GM12891 (cell line): ENCODE data around the gene SEMA5A.
"Not testable (repeated sequence)": the region's sequence is repeated elsewhere in the genome, so short reads cannot be mapped to it uniquely, and the experiment has no call there.

Source experiments
- DNase-seq: peaks from one replicate; pipeline ENCODE4 v3.0.0; 2011; ENCODE audit warnings: low spot score; ENCODE audit not compliant: insufficient read length
- FAIRE-seq: peaks from 2 replicates; lab custom pipeline; 2011; peaks lifted over from hg19 to GRCh38; lab: Jason Lieb, UNC
- PAX5 ChIP-seq: IDR thresholded peaks from 2 replicates; pipeline ENCODE4 v1.6.1; 2011; ENCODE audit warnings: low read length, moderate library complexity, mild to moderate bottlenecking; ENCODE audit not compliant: insufficient read depth, severe bottlenecking
- POLR2A ChIP-seq: IDR thresholded peaks from 2 replicates; pipeline ENCODE4 v1.6.1; 2011; ENCODE audit warnings: low read depth, low read length, control low read depth
- POLR2AphosphoS5 ChIP-seq: IDR thresholded peaks from 2 replicates; pipeline ENCODE4 v1.6.1; 2011; ENCODE audit warnings: low read depth, low read length, control low read depth
- POU2F2 ChIP-seq: IDR thresholded peaks from 2 replicates; pipeline ENCODE4 v1.6.1; 2011; ENCODE audit warnings: low read depth, mild to moderate bottlenecking, control low read depth, low read length, moderate library complexity
- SPI1 ChIP-seq: IDR thresholded peaks from 2 replicates; pipeline ENCODE4 v1.6.1; 2011; ENCODE audit warnings: low read depth, low read length, control low read depth
- TAF1 ChIP-seq: IDR thresholded peaks from 2 replicates; pipeline ENCODE4 v1.6.1; 2011; ENCODE audit warnings: low read depth, low read length, control low read depth

SEMA5A gene

DNA sequence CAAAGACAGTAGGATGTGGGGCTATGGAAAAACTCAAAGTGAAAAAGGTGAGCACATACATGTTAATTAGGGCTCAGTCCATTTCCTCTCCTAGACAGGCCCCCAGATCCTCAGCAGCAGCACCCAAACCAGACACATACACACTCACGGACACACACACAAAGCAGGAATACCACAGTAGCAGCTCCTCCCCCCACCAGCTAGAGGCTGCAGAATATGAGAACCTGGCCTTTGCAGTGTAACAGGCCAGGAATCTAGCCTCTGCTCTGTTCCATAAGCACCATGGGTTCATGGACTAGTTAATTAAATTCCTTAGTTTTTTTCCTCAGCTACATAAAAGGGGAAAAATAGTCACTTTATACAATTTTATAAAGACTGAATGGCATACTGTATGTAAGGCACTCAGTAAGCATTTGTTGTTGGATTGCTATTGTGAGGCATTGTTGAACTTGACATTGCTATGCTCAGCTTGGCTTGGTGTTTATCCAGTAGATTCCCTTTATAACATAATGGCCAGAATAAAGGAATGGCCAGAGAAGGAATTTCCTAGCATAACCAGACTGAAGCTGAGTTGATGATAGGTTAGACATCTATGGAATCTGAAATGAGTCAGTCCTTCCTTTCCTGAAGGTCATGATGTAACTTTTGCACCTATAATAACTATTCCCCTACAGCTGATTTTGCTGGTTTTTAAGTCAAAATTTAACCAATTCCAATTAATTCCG, 186.8 kb downstream of the SEMA5A start:
- TF ChIP-seq TAF1 (no peak), POLR2A (no peak), POLR2AphosphoS5 (no peak), PAX5 (no peak), POU2F2 (no peak), SPI1 (no peak)
- DNase-seq (no peak), FAIRE-seq (no peak)

DNA sequence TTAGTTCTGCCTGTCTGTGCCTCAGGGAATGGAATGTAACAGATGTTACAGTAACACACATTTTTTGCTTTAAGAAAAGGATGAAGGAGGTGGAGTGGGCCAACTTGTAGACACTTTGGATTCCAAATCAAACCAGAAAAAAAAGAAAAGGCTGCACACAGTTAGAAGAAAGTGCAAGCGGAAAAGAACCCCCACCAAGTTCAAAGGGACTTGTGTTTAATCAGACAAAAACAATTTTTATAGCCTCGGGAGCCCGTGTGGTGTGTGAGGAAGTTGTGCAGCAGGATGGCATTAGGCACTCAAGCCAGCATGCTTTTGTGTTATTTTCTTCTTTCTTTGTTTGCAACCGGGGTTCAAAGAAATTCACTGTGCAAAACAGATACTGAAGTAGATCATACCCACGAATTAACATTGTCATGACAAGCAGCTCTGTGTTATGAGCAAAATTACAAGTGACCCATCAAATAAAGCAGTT, 189.5 kb downstream of the SEMA5A start:
- no peak for FAIRE-seq
- no peak for TF ChIP-seq POLR2A
- no peak for TF ChIP-seq SPI1
- no peak for TF ChIP-seq POLR2AphosphoS5
- no peak for TF ChIP-seq POU2F2
- DNase-seq = no peak

GRCh38 chr5:9354336-9355081, 191.4 kb downstream of the SEMA5A start:
- DNase-seq (no peak), FAIRE-seq (no peak)
- TF ChIP-seq PAX5 (no peak), SPI1 (no peak), POU2F2 (no peak), TAF1 (no peak), POLR2AphosphoS5 (no peak), POLR2A (no peak)

- not testable (repeated sequence) for FAIRE-seq, DNase-seq
Observed at GRCh38 chr5:9353048-9353447, 192.8 kb downstream of the SEMA5A start.

GRCh38 chr5:9351546-9351945, 194.3 kb downstream of the SEMA5A start:
- FAIRE-seq (no peak), DNase-seq (no peak)
- no peak for TF ChIP-seq POLR2AphosphoS5
- TF ChIP-seq POU2F2 = no peak
- no peak for TF ChIP-seq SPI1
- TF ChIP-seq POLR2A = no peak
- TF ChIP-seq TAF1 = no peak
- TF ChIP-seq PAX5 = no peak

GRCh38 chr5:9350301-9350797, 195.5 kb downstream of the SEMA5A start:
- FAIRE-seq (no peak), DNase-seq (no peak)
- TF ChIP-seq SPI1 (no peak), TAF1 (no peak), POU2F2 (no peak), POLR2A (no peak), POLR2AphosphoS5 (no peak), PAX5 (no peak)

GRCh38 chr5:9348401-9348996, 197.4 kb downstream of the SEMA5A start:
- FAIRE-seq = no peak
- TF ChIP-seq POLR2A (no peak), POU2F2 (no peak), SPI1 (no peak)
- no peak for DNase-seq

GRCh38 chr5:9347541-9348295, 198.2 kb downstream of the SEMA5A start:
- FAIRE-seq (no peak), DNase-seq (no peak)
- no peak for TF ChIP-seq PAX5

GRCh38 chr5:9347032-9347431, 198.8 kb downstream of the SEMA5A start:
- FAIRE-seq (no peak), DNase-seq (no peak)
- TF ChIP-seq SPI1 = no peak
- no peak for TF ChIP-seq TAF1
- no peak for TF ChIP-seq PAX5
- no peak for TF ChIP-seq POLR2AphosphoS5
